Measurements from ENCODE around the gene CIB4.
A peak's percentile ranks its signal among the peaks of the same experiment; 100 is the strongest.

CIB4 gene

GRCh38 chr2:26577442-26578112 lies 63.6 kb downstream of the CIB4 start:
- CTCF ChIA-PET, result interaction anchor here (0.5 to 3.0 kb wide), 24 partner anchors 10 to 1527 kb away, joined by 3 to 12 read pairs (median 3); no protein-coding TSS in a partner anchor
- POLR2A ChIA-PET (ENCODE audit: low non-redundant PET), result no interaction called here

DNA sequence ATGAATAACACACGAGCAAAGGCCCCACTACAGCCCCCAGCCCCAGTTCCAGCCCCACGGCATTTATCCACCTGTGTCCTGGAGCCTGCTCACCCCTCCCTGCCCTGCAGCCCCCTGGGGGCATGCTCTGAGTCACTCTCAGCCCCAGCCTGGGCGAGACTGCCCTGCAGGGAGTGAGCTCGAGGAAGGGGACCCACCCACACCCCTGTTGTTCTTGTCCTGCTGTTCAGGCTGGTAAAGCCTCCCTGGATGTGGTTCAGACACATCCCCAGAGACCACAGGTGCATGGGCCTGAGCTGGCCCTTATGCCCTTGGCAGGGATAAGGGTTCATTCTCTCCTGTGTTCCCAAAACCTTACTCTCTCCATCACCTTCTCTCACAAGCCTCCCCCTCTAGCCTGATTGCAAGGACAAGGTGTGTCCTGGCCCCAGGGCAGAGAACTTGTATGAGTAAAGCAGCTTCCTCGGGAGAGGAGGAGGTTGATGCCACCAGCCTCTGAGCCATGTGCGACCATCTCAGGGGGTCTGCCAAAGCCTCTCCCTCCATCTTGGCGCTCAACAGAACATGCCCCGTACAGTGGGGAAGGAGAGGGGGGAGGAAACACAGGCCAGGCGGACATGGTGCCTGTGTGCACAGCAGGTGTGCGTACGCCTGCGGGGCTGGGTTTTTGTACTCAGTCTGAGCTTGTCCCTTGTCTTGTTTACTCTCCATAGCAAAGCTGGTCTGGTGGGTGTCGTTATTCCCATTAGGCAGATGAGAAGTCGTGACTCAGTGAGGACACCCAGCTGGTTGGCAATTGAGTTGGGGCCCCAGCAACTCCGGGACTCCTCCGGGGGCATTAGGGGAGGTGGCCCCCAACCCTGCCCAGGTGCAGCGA lies 64.4 kb downstream of the CIB4 start:
- CTCF ChIA-PET, result interaction anchor here (0.5 to 3.0 kb wide), 11 partner anchors 11 to 627 kb away, joined by 3 to 12 read pairs (median 3); no protein-coding TSS in a partner anchor
- peak; percentile 36 for DNase-seq (ENCODE audit: low spot score)
- H3K27ac ChIP-seq, result no peak overlapping the region
- POLR2A ChIA-PET (ENCODE audit: low non-redundant PET), result no interaction called here
- TF ChIP-seq, protein P1, sequence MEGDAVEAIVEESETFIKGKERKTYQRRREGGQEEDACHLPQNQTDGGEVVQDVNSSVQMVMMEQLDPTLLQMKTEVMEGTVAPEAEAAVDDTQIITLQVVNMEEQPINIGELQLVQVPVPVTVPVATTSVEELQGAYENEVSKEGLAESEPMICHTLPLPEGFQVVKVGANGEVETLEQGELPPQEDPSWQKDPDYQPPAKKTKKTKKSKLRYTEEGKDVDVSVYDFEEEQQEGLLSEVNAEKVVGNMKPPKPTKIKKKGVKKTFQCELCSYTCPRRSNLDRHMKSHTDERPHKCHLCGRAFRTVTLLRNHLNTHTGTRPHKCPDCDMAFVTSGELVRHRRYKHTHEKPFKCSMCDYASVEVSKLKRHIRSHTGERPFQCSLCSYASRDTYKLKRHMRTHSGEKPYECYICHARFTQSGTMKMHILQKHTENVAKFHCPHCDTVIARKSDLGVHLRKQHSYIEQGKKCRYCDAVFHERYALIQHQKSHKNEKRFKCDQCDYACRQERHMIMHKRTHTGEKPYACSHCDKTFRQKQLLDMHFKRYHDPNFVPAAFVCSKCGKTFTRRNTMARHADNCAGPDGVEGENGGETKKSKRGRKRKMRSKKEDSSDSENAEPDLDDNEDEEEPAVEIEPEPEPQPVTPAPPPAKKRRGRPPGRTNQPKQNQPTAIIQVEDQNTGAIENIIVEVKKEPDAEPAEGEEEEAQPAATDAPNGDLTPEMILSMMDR (conservative IDR thresholded peaks at IDR 0.05; ENCODE audit: low read depth), result no peak

More at GRCh38 chr2:26577442-26578112, 63.6 kb downstream of the CIB4 start:
- H3K27ac ChIP-seq, result no peak overlapping the region
- TF ChIP-seq, protein P1 (conservative IDR thresholded peaks at IDR 0.05; ENCODE audit: low read depth), result peak; percentile 96
- DNase-seq (ENCODE audit: low spot score), result peak; percentile 85

GRCh38 chr2:26575836-26576564 lies 65.2 kb downstream of the CIB4 start:
- H3K27ac ChIP-seq, result no peak overlapping the region
- CTCF ChIA-PET, result interaction anchor here (0.5 to 3.0 kb wide), 4 partner anchors 13 to 626 kb away, joined by 3 to 11 read pairs (median 3); no protein-coding TSS in a partner anchor
- TF ChIP-seq, protein P1 (conservative IDR thresholded peaks at IDR 0.05; ENCODE audit: low read depth), result no peak
- no peak for DNase-seq (ENCODE audit: low spot score)
- POLR2A ChIA-PET (ENCODE audit: low non-redundant PET), result no interaction called here

- ChIA-PET POLR2A (ENCODE audit: low non-redundant PET) (no interaction called here), CTCF (no interaction called here)
- TF ChIP-seq, protein P1 (conservative IDR thresholded peaks at IDR 0.05; ENCODE audit: low read depth), result no peak
- H3K27ac ChIP-seq, result no peak overlapping the region
- no peak for DNase-seq (ENCODE audit: low spot score)
These were observed 66.1 kb downstream of the CIB4 start for GRCh38 chr2:26574900-26575560.

GRCh38 chr2:26574066-26574899 lies 66.9 kb downstream of the CIB4 start:
- TF ChIP-seq, protein P1 (conservative IDR thresholded peaks at IDR 0.05; ENCODE audit: low read depth), result no peak
- ChIA-PET POLR2A (ENCODE audit: low non-redundant PET) (no interaction called here), CTCF (no interaction called here)
- H3K27ac ChIP-seq, result no peak overlapping the region
- no peak for DNase-seq (ENCODE audit: low spot score)
